Kidney epithelial cell (primary cell): Measurements from ENCODE around the gene PTPN14. TPM values are rescaled to one million over a fixed set of nuclear protein-coding genes. Genes with fewer than 3 reads are reported as not detected.

Source experiments
- DNase-seq: peaks from one replicate; pipeline ENCODE4 v3.0.0-alpha.2; 2010; ENCODE audit warnings: low read depth
- H3K27me3 ChIP-seq: 2 replicates; pipeline ENCODE4 v1.6.0; 2011; ENCODE audit warnings: low read length; ENCODE audit not compliant: control insufficient read depth, insufficient read depth
- H3K36me3 ChIP-seq: 2 replicates; pipeline ENCODE4 v1.5.1; 2011; ENCODE audit warnings: low read length; ENCODE audit not compliant: control insufficient read depth, insufficient read depth
- H3K4me3 ChIP-seq: 2 replicates; pipeline ENCODE4 v1.5.1; 2011; ENCODE audit warnings: low read depth, mild to moderate bottlenecking, control low read depth, low read length
- CTCF ChIP-seq: IDR thresholded peaks from 2 replicates; pipeline ENCODE4 v1.5.1; 2011; ENCODE audit warnings: mild to moderate bottlenecking, moderate library complexity, low read length, control low read depth, inconsistent platforms; ENCODE audit not compliant: insufficient read depth, poor library complexity, severe bottlenecking
- total RNA-seq: library from RNA; depleted of rRNA; stranded (reverse); fragments of >200 nt; gene quantifications from 2 replicates; pipeline ENCODE4 v1.2.3, GENCODE V29; 2015

PTPN14 gene
- total RNA-seq, 1 donor from 2014 or later: 30.7 TPM

GRCh38 chr1:214570442-214570841 lies 19.0 kb upstream of the PTPN14 start:
- Histone ChIP-seq H3K27me3 (no peaks in the 10 kb centered on the region), H3K4me3 (no peak overlapping the region), H3K36me3 (no peaks in the 10 kb centered on the region)
- no peak for DNase-seq
- no peak for TF ChIP-seq CTCF

- H3K4me3 ChIP-seq: no peak overlapping the region
- no peaks in the 10 kb centered on the region for H3K27me3 ChIP-seq
- DNase-seq: no peak
- no peak for TF ChIP-seq CTCF
- no peaks in the 10 kb centered on the region for H3K36me3 ChIP-seq
Measured at GRCh38 chr1:214569357-214570004, 18.1 kb upstream of the PTPN14 start.

GRCh38 chr1:214568328-214568727 lies 16.9 kb upstream of the PTPN14 start:
- no peak for TF ChIP-seq CTCF
- Histone ChIP-seq H3K4me3 (no peak overlapping the region), H3K36me3 (no peaks in the 10 kb centered on the region), H3K27me3 (no peaks in the 10 kb centered on the region)
- no peak for DNase-seq

- DNase-seq: no peak
- no peak for TF ChIP-seq CTCF
- H3K27me3 ChIP-seq: no peaks in the 10 kb centered on the region
- no peak overlapping the region for H3K4me3 ChIP-seq
- no peaks in the 10 kb centered on the region for H3K36me3 ChIP-seq
Measured at GRCh38 chr1:214567481-214567980, 16.1 kb upstream of the PTPN14 start.

- Histone ChIP-seq H3K4me3 (no peak overlapping the region), H3K27me3 (no peaks in the 10 kb centered on the region), H3K36me3 (no peaks in the 10 kb centered on the region)
- no peak for TF ChIP-seq CTCF
- DNase-seq: peak; percentile 76
Measured at GRCh38 chr1:214566158-214567104, 15.0 kb upstream of the PTPN14 start.
